Keratinocyte (primary cell): ENCODE results near the gene VSIG2. TPM values are rescaled to one million over a fixed set of nuclear protein-coding genes. Genes with fewer than 3 reads are reported as not detected.

ENCODE experiments used
- DNase-seq: peaks from one replicate; pipeline ENCODE4 v3.0.0-alpha.2; 2011; ENCODE audit warnings: low read depth, missing footprints, low spot score
- FAIRE-seq: peaks from 2 replicates; lab custom pipeline; 2011; peaks lifted over from hg19 to GRCh38; lab: Jason Lieb, UNC
- H2AFZ ChIP-seq: 2 replicates; pipeline ENCODE4 v1.6.0; 2012; ENCODE audit warnings: low read length, control low read depth, inconsistent platforms; ENCODE audit not compliant: control insufficient read depth
- H3K27ac ChIP-seq: 2 replicates; pipeline ENCODE4 v1.5.1; 2011; ENCODE audit warnings: low read length; ENCODE audit not compliant: control insufficient read depth, insufficient read depth
- H3K27me3 ChIP-seq: 3 replicates; pipeline ENCODE4 v1.6.0; 2011; ENCODE audit warnings: low read length; ENCODE audit not compliant: control insufficient read depth, insufficient read depth; ENCODE audit errors: extremely low read depth
- H3K36me3 ChIP-seq, 2 experiments: 2 replicates in 1 of 2; 3 replicates in 1 of 2; pipeline ENCODE4 v1.5.1; 2011; ENCODE audit warnings: low read length in 2 of 2, mild to moderate bottlenecking in 1 of 2; ENCODE audit not compliant: control insufficient read depth in 2 of 2, insufficient read depth in 2 of 2; ENCODE audit errors: extremely low read depth in 1 of 2
- H3K4me1 ChIP-seq: 3 replicates; pipeline ENCODE4 v1.5.1; 2011; ENCODE audit warnings: low read length; ENCODE audit not compliant: control insufficient read depth, insufficient read depth; ENCODE audit errors: extremely low read depth
- H3K4me2 ChIP-seq: 3 replicates; pipeline ENCODE4 v1.6.0; 2011; ENCODE audit warnings: low read depth, low read length; ENCODE audit not compliant: control insufficient read depth, insufficient read depth; ENCODE audit errors: extremely low read depth
- H3K4me3 ChIP-seq, 3 experiments: fragments of 200-600 bp in 1 of 3; sonication (generic) in 1 of 3; 2 replicates in 2 of 3; 3 replicates in 1 of 3; pipeline ENCODE4 v1.5.1; 2011 to 2016; ENCODE audit warnings: low read length in 3 of 3, mild to moderate bottlenecking in 3 of 3, control low read depth in 2 of 3, inconsistent platforms in 1 of 3, low read depth in 1 of 3, mixed read lengths in 1 of 3, mixed run types in 1 of 3, moderate library complexity in 1 of 3; ENCODE audit not compliant: control insufficient read depth in 2 of 3, insufficient read depth in 2 of 3; ENCODE audit errors: extremely low read depth in 1 of 3
- H3K79me2 ChIP-seq: 2 replicates; pipeline ENCODE4 v1.6.0; 2012; ENCODE audit warnings: low read length; ENCODE audit not compliant: control insufficient read depth, insufficient read depth
- H3K9ac ChIP-seq: 3 replicates; pipeline ENCODE4 v1.6.0; 2011; ENCODE audit warnings: low read length; ENCODE audit not compliant: control insufficient read depth, insufficient read depth; ENCODE audit errors: extremely low read depth
- H3K9me1 ChIP-seq: 3 replicates; pipeline ENCODE4 v1.6.0; 2011; ENCODE audit warnings: low read length; ENCODE audit not compliant: control insufficient read depth, insufficient read depth; ENCODE audit errors: extremely low read depth
- H3K9me3 ChIP-seq: 2 replicates; pipeline ENCODE4 v1.5.1; 2012; ENCODE audit warnings: low read depth, low read length; ENCODE audit not compliant: control insufficient read depth
- H4K20me1 ChIP-seq: 3 replicates; pipeline ENCODE4 v1.6.0; 2011; ENCODE audit warnings: low read length; ENCODE audit not compliant: control insufficient read depth, insufficient read depth; ENCODE audit errors: extremely low read depth
- EZH2 ChIP-seq: IDR thresholded peaks from one replicate; pipeline ENCODE4 v1.6.1; 2012; ENCODE audit warnings: inconsistent platforms, mild to moderate bottlenecking, low read length, moderate library complexity
- dilution Hi-C: fragments of 300-500 bp; cut with MboI; formaldehyde crosslinking; loops from one replicate; pipeline ENCODE4 v1.7.0; 2020; ENCODE audit warnings: low sequenced_read_pairs; ENCODE audit not compliant: extremely low pct_ligation_motif_present
- polyA plus RNA-seq, 5 experiments: library from polyadenylated mRNA; depleted of rRNA in 3 of 5; stranded (reverse) in 3 of 5; stranded (forward) in 1 of 5; unstranded in 1 of 5; fragments of >200 nt; gene quantifications; 1 replicate in 1 of 5; 2 replicates in 3 of 5; 3 replicates in 1 of 5; pipeline versions ENCODE4 v1.2.1 to v1.2.3, GENCODE V29; 2011 to 2012; ENCODE audit warnings: missing spikeins in 2 of 5, low read depth in 1 of 5, low replicate concordance in 1 of 5
- TF ChIP-seq, protein P1 (sequence below), 3 experiments: IDR thresholded peaks in 1 of 3; conservative IDR thresholded peaks in 1 of 3; optimal IDR thresholded peaks in 1 of 3; 2 replicates in 2 of 3; 3 replicates in 1 of 3; pipeline versions ENCODE3 to v1.5.1; 2011; ENCODE audit warnings: low read length in 3 of 3, mild to moderate bottlenecking in 3 of 3, moderate library complexity in 2 of 3, control low read depth in 1 of 3, inconsistent platforms in 1 of 3; ENCODE audit not compliant: insufficient read depth in 2 of 3; ENCODE audit errors: extremely low read depth in 1 of 3

The VSIG2 gene
- polyA plus RNA-seq, 1 donor (not counting 4 experiments of a cell fraction or from before 2014, with no cell fraction given): not detected

DNA sequence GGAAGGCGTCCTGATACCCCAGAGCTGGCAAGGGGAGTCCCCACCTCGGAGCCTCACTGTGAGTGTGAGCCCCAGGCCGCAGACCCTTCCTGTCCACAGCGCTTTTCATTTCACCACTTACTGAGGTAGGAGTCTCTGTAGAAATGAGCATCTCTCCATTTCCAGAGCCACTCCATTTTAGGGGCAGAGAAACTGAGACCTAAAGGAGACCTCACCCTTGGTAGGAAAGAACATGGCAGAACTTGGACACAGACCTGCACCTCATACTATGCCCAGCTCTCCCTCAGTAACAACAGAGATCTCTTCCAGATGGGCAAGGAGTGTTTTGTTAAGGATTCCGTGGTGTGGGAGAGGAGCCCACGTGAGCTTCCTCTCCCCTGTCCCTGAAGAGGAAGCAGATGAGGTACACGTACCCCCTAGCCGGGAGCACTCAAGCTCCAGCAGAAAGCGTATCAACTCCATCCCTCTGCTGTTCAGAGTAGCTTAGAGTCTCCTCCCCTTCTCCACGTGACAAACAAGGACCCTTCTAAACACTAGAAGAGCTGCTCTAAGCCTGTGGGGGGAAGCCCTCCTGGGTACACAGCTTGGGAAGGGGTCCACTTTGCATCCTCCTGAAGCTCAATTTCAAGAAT, 532 bp upstream of the VSIG2 start:
- Histone ChIP-seq H3K4me1 (no peaks in the 10 kb centered on the region), H3K4me2 (no peak overlapping the region), H2AFZ (no peak overlapping the region), H3K9me3 (no peaks in the 10 kb centered on the region), H3K27ac (no peak overlapping the region), H3K27me3 (peaks cover 56% of the 10 kb centered on the region), H4K20me1 (no peaks in the 10 kb centered on the region), H3K79me2 (no peaks in the 10 kb centered on the region), H3K4me3 (no peak overlapping the region), H3K9me1 (no peaks in the 10 kb centered on the region), H3K9ac (no peak overlapping the region), H3K36me3 (no peaks in the 10 kb centered on the region)
- TF ChIP-seq, protein P1, sequence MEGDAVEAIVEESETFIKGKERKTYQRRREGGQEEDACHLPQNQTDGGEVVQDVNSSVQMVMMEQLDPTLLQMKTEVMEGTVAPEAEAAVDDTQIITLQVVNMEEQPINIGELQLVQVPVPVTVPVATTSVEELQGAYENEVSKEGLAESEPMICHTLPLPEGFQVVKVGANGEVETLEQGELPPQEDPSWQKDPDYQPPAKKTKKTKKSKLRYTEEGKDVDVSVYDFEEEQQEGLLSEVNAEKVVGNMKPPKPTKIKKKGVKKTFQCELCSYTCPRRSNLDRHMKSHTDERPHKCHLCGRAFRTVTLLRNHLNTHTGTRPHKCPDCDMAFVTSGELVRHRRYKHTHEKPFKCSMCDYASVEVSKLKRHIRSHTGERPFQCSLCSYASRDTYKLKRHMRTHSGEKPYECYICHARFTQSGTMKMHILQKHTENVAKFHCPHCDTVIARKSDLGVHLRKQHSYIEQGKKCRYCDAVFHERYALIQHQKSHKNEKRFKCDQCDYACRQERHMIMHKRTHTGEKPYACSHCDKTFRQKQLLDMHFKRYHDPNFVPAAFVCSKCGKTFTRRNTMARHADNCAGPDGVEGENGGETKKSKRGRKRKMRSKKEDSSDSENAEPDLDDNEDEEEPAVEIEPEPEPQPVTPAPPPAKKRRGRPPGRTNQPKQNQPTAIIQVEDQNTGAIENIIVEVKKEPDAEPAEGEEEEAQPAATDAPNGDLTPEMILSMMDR (optimal IDR thresholded peaks at IDR 0.05 in 1 of 3, IDR thresholded peaks at IDR 0.05 in 1 of 3, conservative IDR thresholded peaks at IDR 0.05 in 1 of 3; ENCODE audit: extremely low read depth in 1 of 3, insufficient read depth in 2 of 3, low read length in 3 of 3): no peak
- TF ChIP-seq EZH2: no peak
- DNase-seq (no peak), FAIRE-seq (no peak)
- dilution Hi-C loops: no loop called here

DNA sequence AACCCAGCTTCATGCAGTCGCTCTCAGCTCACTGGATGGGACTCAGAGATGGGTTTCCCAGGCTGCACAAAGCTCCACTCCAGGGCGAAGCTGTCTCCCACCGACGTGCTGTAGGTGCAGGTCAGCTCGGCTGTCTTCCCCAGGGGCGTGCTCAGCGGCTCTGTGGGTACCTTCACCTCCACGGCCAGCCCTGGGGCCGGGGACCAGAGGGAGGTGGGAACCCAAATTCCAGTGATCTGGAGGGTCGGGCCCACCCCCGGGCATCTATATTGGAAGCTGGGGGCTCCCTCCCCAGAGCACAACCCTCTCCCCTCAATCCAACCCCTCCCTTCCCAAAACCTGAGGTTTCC, 689 bp downstream of the VSIG2 start:
- no peak for DNase-seq
- Histone ChIP-seq H3K9me1 (no peaks in the 10 kb centered on the region), H3K79me2 (no peaks in the 10 kb centered on the region), H4K20me1 (no peaks in the 10 kb centered on the region), H3K27me3 (peaks cover 43% of the 10 kb centered on the region), H3K4me1 (peaks cover 3% of the 10 kb centered on the region), H3K9me3 (no peaks in the 10 kb centered on the region), H3K9ac (no peak overlapping the region), H3K4me2 (no peak overlapping the region), H3K36me3 (no peaks in the 10 kb centered on the region), H3K4me3 (no peak overlapping the region), H2AFZ (no peak overlapping the region), H3K27ac (no peak overlapping the region)
- no peak for TF ChIP-seq EZH2
- TF ChIP-seq, protein P1 (optimal IDR thresholded peaks at IDR 0.05 in 1 of 3, IDR thresholded peaks at IDR 0.05 in 1 of 3, conservative IDR thresholded peaks at IDR 0.05 in 1 of 3; ENCODE audit: extremely low read depth in 1 of 3, insufficient read depth in 2 of 3, low read length in 3 of 3): no peak
- FAIRE-seq: no peak
- dilution Hi-C loops: no loop called here
